ENCODE results near the gene EP300.
"Not testable (repeated sequence)": the region's sequence is repeated elsewhere in the genome, so short reads cannot be mapped to it uniquely, and the experiment has no call there.

Gene EP300

DNA sequence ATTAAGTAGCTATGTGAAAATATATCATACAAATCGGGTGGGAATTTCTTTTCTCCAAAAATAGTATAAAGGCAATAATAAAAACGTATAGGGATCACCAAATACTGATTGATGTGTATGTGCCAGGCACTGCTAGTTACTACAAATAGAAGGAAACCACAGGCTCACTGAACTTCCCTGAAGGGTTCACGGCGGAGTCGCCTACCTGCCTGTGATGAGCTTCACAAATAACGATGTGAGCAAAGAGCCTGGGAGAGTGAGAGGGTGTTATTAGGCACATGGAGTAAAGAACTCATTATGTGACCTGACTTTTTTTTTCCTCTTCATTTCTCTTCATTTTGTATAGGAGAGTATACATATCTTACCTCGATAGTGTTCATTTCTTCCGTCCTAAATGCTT, 76.8 kb downstream of the EP300 start:
- DNase-seq: no peak

DNA sequence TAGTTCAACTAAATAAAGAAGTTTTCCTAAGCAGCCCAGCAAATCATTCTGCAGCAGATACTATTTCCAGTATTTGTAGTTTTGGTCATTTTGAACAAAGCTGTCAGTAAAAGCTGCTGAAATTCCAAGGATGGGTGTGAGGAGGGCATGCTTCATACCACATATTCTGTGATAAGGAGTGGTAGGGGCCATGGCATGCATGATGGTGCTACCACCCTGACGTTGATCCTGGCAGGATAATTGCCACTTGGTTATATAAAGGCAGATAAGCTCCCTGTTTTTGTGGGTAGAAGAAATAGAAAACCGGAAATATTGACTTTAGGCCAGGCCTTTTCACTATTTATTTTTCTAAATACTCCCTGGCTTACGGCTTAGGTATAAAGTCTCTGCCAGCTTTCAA, 79.6 kb downstream of the EP300 start:
- no peak for DNase-seq

DNA sequence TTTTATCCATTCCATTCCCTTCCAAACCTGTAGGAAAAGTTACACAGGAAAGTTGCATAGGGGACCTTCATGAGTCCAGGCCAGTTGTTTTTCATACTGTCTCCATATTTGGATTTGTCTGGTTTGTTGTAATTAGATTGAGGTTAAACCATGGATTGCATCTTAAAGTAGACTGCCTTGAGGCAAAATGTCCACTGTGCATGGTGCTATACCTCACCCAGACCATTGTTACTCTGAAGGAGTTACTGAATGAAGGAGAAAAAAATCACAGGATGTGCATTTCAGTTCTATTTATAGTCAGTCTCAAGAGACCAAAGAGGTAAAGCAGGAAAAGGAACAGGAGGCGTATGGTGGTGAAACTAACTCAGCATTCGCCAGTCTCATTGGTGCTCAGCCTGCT, 83.2 kb downstream of the EP300 start:
- no peak for DNase-seq

DNA sequence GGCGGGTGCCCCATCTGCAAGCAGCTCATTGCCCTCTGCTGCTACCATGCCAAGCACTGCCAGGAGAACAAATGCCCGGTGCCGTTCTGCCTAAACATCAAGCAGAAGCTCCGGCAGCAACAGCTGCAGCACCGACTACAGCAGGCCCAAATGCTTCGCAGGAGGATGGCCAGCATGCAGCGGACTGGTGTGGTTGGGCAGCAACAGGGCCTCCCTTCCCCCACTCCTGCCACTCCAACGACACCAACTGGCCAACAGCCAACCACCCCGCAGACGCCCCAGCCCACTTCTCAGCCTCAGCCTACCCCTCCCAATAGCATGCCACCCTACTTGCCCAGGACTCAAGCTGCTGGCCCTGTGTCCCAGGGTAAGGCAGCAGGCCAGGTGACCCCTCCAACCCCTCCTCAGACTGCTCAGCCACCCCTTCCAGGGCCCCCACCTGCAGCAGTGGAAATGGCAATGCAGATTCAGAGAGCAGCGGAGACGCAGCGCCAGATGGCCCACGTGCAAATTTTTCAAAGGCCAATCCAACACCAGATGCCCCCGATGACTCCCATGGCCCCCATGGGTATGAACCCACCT, 84.7 kb downstream of the EP300 start:
- DNase-seq: no peak

GRCh38 chr22:41177622-41178424, 85.4 kb downstream of the EP300 start:
- DNase-seq: no peak

DNA sequence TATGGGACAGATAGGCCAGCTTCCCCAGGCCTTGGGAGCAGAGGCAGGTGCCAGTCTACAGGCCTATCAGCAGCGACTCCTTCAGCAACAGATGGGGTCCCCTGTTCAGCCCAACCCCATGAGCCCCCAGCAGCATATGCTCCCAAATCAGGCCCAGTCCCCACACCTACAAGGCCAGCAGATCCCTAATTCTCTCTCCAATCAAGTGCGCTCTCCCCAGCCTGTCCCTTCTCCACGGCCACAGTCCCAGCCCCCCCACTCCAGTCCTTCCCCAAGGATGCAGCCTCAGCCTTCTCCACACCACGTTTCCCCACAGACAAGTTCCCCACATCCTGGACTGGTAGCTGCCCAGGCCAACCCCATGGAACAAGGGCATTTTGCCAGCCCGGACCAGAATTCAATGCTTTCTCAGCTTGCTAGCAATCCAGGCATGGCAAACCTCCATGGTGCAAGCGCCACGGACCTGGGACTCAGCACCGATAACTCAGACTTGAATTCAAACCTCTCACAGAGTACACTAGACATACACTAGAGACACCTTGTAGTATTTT, 86.1 kb downstream of the EP300 start:
- no peak for DNase-seq

DNA sequence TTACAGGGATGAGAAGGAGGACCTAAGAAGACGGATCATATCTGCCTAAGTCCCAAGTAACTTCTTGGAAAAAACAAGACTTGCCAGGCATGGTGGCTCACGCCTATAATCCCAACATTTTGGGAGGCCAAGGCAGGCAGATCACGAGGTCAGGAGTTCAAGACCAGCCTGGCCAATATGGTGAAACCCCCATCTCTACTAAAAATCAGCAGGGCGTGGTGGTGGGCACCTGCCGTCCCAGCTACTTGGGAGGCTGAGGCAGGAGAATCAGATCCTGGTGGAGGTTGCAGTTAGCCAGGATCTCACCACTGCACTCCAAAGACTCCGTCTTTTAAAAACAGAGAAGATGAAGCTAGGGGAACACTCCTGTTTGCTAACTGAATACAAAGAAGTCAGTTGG, 88.0 kb downstream of the EP300 start:
- DNase-seq: not testable (repeated sequence)

GRCh38 chr22:41180926-41181325, 88.5 kb downstream of the EP300 start:
- no peak for DNase-seq

GRCh38 chr22:41181349-41182241, 89.2 kb downstream of the EP300 start:
- DNase-seq: no peak

- DNase-seq: no peak
Observed at GRCh38 chr22:41184679-41185078, 92.3 kb downstream of the EP300 start.

DNA sequence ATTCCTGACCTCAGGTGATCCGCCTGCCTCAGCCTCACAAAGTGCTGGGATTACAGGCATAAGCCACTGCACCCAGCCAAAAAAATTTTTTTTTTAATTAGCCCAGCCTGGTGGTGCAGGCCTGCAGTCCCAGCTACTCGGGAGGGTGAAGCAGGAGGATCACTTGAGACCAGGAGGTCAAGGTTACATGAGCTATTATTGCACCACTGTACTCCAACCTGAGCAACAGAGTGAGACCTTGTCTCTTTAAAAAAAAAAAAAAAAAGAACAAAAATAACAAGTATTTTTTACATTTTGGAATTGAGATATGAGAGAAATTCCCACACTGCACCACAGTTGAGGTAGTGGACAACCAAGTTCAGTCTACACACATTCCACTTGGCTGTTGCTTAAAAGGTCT, 99.1 kb downstream of the EP300 start:
- DNase-seq: no peak

GRCh38 chr22:41193829-41194228, 101.4 kb downstream of the EP300 start:
- no peak for DNase-seq

DNA sequence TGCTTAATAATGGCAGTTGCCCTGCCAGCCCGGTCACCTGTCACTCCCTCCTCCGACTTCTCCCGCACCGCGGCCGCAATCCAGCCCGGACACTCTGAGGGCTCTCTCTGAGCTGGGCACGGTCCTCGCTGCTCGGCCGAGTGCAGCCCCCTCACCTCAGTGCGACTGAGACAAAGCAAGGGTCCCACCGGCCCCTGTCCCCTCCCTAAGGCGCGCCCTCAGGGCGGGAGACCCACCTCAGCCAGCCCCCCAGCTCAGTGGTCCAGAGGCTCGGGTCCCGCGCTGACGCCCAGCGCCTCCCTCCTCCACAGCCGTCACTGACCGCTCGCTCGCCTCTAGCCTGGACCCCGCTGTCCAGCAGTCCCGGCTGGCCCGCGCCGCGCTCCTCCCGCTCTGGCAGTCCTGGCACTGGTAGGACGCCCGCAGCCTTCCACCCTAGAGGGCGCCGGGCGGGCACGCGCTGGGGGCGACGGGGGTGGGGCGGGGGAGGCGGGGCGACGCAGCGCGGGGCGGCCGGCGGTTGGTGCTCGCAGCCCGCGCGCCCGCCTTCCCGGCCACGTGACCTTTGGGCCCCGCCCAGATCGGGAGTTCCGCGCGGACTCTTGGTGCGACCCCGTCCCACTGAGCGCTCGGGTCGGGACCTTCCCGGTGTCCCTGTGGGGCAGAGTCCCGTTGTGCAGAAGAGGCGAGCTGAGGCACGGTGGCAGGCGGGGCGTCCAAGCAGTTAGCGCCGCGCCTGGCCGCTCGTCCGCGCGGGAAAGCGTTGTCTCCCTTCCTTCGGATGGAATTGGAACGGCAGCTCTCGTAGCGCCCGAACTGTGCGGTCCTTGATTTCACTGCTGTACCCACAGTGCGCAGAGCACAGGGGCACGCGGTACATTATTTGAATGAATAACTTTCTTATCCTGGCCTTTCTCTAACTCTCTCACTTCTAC, 104.9 kb downstream of the EP300 start:
- peak; percentile 59 for DNase-seq

DNA sequence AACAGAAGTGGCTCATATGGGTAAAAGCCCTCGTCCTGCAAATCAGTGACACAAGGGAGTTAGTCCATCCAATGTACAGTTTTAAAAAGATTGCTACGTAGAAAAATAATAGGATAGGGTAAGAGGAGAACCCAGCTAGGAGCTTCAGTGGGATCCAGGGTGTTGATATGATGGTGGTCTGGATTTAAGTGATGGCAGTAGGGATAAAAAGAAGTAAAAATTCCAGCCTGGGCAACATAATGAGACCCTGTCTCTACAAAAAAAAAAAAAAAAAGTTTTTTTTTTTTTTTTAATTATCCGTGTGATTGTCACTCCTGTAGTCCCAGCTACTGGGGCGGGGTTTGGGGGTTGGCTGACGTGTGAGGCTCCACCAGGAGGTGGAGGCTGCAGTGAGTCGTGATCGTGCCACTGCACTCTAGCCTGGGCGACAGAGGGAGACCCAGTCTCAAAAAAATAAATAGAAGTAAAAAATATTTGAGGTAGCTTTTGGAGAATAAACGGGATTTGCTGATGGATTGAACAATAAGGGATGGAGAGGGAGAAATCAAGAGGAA, 105.7 kb downstream of the EP300 start:
- DNase-seq: peak; percentile 54

- no peak for DNase-seq
Observed at GRCh38 chr22:41201141-41201540, 108.7 kb downstream of the EP300 start.

GRCh38 chr22:41203118-41203517, 110.7 kb downstream of the EP300 start:
- DNase-seq: no peak

DNA sequence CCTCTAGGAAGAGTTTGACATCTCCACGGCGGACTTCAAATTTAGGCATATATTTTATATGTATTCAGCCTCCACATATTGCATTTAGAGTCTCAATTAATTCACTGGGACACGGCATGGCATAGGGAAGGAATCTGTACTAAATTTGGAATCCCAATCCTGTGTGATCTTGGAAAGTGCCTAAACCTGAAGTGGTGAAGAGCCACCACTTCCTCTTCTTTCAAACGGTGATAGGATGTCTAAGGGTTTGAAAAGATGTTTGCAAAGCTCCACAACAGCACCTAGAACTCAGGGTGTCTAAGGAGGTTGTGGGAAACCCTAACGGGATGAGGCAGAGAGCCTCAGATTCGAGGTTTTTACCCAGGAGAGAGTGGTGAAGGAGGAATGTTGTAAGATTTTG, 111.7 kb downstream of the EP300 start:
- DNase-seq: no peak

DNA sequence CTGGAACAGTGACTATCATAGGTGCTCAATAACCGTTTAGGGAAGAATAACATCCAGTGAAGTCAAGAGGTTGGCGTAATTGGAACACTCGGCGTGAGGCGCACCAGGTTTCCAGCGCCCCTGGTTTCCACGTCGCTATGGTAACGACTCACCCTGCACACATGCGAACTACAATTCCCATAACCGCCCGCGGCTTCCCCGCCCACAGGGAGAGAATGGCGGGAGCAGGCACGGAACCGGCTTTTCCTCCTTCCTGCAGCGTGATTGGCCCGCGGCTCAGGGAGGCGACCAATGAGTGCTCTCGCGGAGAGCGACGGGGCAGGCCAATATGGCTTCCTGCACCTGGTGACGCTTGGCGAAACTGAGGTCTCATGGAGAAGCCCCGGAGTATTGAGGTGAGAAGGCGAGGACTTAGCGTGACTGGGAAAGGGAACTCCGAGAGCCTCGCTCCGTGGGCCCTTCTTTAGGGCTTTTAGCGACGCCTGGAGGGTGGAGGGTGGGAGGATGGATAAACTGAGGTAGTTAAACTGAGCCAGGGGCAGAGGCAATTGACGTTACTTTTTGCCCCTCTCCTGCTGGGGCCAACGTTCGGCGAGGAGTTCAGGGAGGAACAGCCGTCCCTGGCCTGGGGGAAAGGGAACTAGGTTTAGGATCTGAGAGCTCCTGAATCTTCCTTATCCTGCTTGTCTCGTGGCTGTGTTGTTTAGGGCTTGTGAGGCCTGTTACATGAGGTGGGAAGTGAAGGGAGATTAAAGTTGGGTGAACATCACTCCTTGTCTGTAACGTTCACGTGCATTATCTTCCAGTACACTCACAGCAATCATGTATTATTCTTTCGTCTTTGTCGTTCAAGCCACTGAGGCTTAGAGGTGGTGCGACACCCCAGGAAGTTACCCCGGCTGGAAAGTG, 112.9 kb downstream of the EP300 start, which contains the start of gene L3MBTL2:
Gene L3MBTL2, plus strand, starts transcription at position 321 of the 909 bp plus-strand sequence. Its CDS starts 51 bp downstream, at position 372.
- peak; percentile 96 for DNase-seq

DNA sequence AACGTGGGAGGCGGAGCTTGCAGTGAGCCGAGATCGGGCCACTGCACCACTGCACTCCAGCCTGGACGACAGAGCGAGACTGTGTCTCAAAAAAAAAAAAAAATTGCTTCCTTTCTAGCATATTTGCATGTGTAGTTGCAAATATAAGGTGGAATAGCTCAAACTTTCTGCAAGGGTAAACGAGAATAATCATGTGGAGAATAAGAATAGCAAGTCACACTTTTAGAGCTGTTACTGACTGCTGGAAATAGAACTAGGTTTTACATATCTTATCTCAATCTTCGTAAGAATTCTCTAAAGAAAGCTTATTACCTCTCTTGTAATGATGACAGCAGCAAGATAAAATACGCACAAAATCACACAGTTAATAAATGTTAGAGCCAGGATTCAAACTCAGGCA, 114.3 kb downstream of the EP300 start:
- DNase-seq: no peak

- no peak for DNase-seq
Observed at GRCh38 chr22:41215409-41215808, 123.0 kb downstream of the EP300 start.

GRCh38 chr22:41215926-41216325, 123.5 kb downstream of the EP300 start:
- no peak for DNase-seq

Data from NCI-H1694 (cell line).